Esophagus muscularis mucosa (tissue), 3 donors: ENCODE results near the gene CHSY3.

ENCODE experiments used
- EP300 ChIP-seq: sonication (generic); formaldehyde crosslinking; IDR thresholded peaks from one replicate; pipeline ENCODE4 v1.6.1; 2017; ENCODE audit warnings: antibody characterized with exemption
- TF ChIP-seq, protein P1 (sequence below), 3 experiments: fragments of 200-600 bp in 2 of 3; fragments of 450-650 bp in 1 of 3; sonication (generic) in 2 of 3; IDR thresholded peaks; one replicate each; pipeline ENCODE4 v1.5.1; 2017 to 2019; ENCODE audit warnings: antibody characterized with exemption in 3 of 3, mild to moderate bottlenecking in 2 of 3, moderate library complexity in 1 of 3

DNA sequence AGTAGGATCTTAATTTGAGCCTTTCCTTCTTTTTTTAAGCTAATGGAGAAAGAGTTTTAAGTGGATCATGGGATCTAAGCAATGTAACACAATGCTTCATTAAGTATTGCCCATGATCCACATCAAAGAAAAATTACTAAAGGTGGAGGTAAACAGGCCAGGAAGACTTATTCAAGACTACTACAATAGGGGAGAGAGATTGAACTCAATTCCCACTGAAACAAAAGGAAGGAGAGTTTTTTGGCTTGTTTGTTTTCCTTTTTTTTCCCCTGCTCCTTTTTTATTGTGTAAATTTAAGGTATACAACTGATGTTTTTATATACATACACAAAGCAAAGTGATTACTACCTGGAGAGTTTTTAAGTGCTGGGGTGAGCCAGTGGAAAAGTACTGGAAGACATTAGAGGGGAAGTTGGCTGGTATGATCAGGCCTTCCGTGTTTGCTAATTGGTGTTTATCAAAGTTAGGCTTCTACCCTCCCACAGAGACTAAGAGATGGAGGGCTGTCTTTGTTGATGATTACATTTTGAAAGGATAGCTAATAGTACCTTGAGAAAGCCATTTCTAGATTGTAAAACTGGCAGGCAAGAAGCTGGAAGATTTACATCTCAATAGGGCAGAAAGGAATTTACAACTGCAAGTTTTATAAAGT, 262.7 kb downstream of the CHSY3 start:
- TF ChIP-seq, protein P1, sequence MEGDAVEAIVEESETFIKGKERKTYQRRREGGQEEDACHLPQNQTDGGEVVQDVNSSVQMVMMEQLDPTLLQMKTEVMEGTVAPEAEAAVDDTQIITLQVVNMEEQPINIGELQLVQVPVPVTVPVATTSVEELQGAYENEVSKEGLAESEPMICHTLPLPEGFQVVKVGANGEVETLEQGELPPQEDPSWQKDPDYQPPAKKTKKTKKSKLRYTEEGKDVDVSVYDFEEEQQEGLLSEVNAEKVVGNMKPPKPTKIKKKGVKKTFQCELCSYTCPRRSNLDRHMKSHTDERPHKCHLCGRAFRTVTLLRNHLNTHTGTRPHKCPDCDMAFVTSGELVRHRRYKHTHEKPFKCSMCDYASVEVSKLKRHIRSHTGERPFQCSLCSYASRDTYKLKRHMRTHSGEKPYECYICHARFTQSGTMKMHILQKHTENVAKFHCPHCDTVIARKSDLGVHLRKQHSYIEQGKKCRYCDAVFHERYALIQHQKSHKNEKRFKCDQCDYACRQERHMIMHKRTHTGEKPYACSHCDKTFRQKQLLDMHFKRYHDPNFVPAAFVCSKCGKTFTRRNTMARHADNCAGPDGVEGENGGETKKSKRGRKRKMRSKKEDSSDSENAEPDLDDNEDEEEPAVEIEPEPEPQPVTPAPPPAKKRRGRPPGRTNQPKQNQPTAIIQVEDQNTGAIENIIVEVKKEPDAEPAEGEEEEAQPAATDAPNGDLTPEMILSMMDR (IDR thresholded peaks at IDR 0.05): no peak
- TF ChIP-seq EP300: no peak
